Measurements from ENCODE around the gene CPZ. TPM values are rescaled to one million over a fixed set of nuclear protein-coding genes. Genes with fewer than 3 reads are reported as not detected.
A peak's percentile ranks its signal among the peaks of the same experiment; 100 is the strongest.

CPZ gene
- total RNA-seq = 10 to 100 TPM in 1 of 4 donors, 1 to 10 TPM in 3; 4.1 to 12.9 (median 6.5) TPM

GRCh38 chr4:8592366-8593263, at the start of gene CPZ:
CPZ (plus strand) TSS chr4:8592765; CDS start chr4:8592834, 69 bp downstream.
- intact Hi-C loops (cut with DNase I) = loop anchor here (10.0 kb wide), 1 partner anchor 348 kb away; no protein-coding TSS in a partner anchor

DNA sequence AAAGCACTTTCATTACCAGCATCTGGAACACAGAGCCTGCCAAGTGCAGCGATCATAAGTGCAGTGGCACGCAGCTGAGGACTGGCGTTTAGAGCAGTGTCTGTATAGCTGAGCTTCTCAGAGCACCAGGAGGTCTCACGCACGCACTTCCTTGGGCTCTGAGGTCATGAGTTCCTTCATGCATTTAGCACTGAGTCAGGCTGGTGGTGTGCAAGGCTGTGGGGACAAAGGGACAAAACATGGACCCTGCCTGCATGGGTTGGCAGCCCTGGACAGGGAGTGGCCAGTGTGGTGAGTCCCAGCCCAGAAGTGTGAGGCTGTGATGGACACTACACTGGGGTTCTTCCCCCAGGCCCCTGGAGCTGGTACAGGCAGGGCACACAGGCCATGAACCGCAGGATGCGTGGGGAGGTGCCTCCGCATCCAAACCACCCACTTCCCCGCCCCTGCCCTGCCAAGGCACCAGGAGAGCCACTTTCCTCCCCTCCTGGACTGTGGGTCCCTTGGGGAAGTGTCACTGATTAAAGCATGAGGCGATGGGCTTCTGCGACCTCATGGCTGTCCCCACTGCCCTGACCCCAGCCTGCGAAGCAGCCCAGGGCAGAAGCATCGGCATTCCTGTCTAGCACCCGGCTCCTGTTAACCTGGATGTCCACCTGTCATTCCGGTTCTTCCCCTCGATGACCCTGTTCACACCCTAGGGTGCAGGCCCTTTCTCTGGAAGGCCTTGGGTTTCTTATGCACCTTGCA, 49.6 kb upstream of the CPZ start:
- Histone ChIP-seq H3K27ac (no peak overlapping the region), H3K9me3 (no peaks in the 10 kb centered on the region), H3K4me1 (peaks cover 0 to 4% of the 10 kb centered on the region in 2 donors), H3K27me3 (no peaks in the 10 kb centered on the region), H3K36me3 (no peaks in the 10 kb centered on the region), H3K4me3 (replicated peaks in 1 of 3) (no peak overlapping the region)
- DNase-seq = no peak
- intact Hi-C loops (cut with DNase I) = no loop called here
- 68 to 82% methylated on average over 9 to 16 of the region's 16 CpGs for WGBS, 2 donors
- no peak for TF ChIP-seq POLR2A (IDR thresholded peaks at IDR 0.05)
- TF ChIP-seq, protein P1, sequence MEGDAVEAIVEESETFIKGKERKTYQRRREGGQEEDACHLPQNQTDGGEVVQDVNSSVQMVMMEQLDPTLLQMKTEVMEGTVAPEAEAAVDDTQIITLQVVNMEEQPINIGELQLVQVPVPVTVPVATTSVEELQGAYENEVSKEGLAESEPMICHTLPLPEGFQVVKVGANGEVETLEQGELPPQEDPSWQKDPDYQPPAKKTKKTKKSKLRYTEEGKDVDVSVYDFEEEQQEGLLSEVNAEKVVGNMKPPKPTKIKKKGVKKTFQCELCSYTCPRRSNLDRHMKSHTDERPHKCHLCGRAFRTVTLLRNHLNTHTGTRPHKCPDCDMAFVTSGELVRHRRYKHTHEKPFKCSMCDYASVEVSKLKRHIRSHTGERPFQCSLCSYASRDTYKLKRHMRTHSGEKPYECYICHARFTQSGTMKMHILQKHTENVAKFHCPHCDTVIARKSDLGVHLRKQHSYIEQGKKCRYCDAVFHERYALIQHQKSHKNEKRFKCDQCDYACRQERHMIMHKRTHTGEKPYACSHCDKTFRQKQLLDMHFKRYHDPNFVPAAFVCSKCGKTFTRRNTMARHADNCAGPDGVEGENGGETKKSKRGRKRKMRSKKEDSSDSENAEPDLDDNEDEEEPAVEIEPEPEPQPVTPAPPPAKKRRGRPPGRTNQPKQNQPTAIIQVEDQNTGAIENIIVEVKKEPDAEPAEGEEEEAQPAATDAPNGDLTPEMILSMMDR (IDR thresholded peaks at IDR 0.05) = no peak

More at GRCh38 chr4:8592366-8593263, at the start of gene CPZ:
- Histone ChIP-seq H3K4me1 (peaks cover 11 to 34% of the 10 kb centered on the region in 2 donors), H3K36me3 (no peaks in the 10 kb centered on the region), H3K4me3 (replicated peaks in 1 of 3) (peak within 1 kb of the TSS in 1 of 3 donors; percentile 29), H3K27ac (no peak within 1 kb of the TSS), H3K9me3 (no peaks in the 10 kb centered on the region), H3K27me3 (no peaks in the 10 kb centered on the region)
- TF ChIP-seq POLR2A (IDR thresholded peaks at IDR 0.05) = no peak
- TF ChIP-seq, protein P1 (IDR thresholded peaks at IDR 0.05) = no peak
- WGBS, 2 donors = 0 to 31% methylated on average over 2 to 8 of the region's 58 CpGs
- peak; percentile 29 to 47 for DNase-seq

GRCh38 chr4:8543623-8544022, 48.9 kb upstream of the CPZ start:
- WGBS, 2 donors = 90 to 92% methylated on average over 10 of the region's 10 CpGs
- no peak overlapping the region for H3K4me3 ChIP-seq (replicated peaks in 1 of 3)
- DNase-seq = no peak
- TF ChIP-seq, protein P1 (IDR thresholded peaks at IDR 0.05) = no peak
- TF ChIP-seq POLR2A (IDR thresholded peaks at IDR 0.05) = no peak
- intact Hi-C loops (cut with DNase I) = no loop called here
- no peaks in the 10 kb centered on the region for H3K27me3 ChIP-seq
- no peaks in the 10 kb centered on the region for H3K4me1 ChIP-seq
- no peak overlapping the region for H3K27ac ChIP-seq
- H3K36me3 ChIP-seq = no peaks in the 10 kb centered on the region
- H3K9me3 ChIP-seq = no peaks in the 10 kb centered on the region

GRCh38 chr4:8544282-8544681, 48.3 kb upstream of the CPZ start:
- H3K27ac ChIP-seq = no peak overlapping the region
- DNase-seq = no peak
- TF ChIP-seq, protein P1 (IDR thresholded peaks at IDR 0.05) = no peak
- no peak for TF ChIP-seq POLR2A (IDR thresholded peaks at IDR 0.05)
- no peaks in the 10 kb centered on the region for H3K27me3 ChIP-seq
- no peak overlapping the region for H3K4me3 ChIP-seq (replicated peaks in 1 of 3)
- H3K9me3 ChIP-seq = no peaks in the 10 kb centered on the region
- intact Hi-C loops (cut with DNase I) = no loop called here
- no peaks in the 10 kb centered on the region for H3K36me3 ChIP-seq
- 94 to 95% methylated on average over 3 of the region's 3 CpGs for WGBS, 2 donors
- H3K4me1 ChIP-seq = no peaks in the 10 kb centered on the region

Data from thyroid gland (tissue), 4 donors.